Astrocyte (in vitro differentiated cells and primary cell): ENCODE data around the gene SLC10A6.

ENCODE experiments used
- CTCF ChIP-seq: IDR thresholded peaks from 2 replicates; pipeline ENCODE4 v1.5.1; 2011; ENCODE audit warnings: low read depth, mild to moderate bottlenecking, inconsistent platforms, low read length, moderate library complexity; ENCODE audit not compliant: insufficient read depth
- EZH2 ChIP-seq: IDR thresholded peaks from 2 replicates; pipeline ENCODE4 v1.6.1; 2012; ENCODE audit warnings: mild to moderate bottlenecking, low read length, inconsistent platforms; ENCODE audit not compliant: insufficient read depth

- TF ChIP-seq CTCF (no peak), EZH2 (no peak)
Measured at GRCh38 chr4:86775061-86775460, 74.1 kb downstream of the SLC10A6 start.
